Glutamatergic neuron (in vitro differentiated cells): ENCODE data around the gene UNC5C. TPM values are rescaled to one million over a fixed set of nuclear protein-coding genes. Genes with fewer than 3 reads are reported as not detected.

ENCODE experiments used
- DNase-seq: peaks from one replicate; pipeline ENCODE4 v3.0.0; 2022
- H3K27ac Mint-ChIP-seq: one replicate; pipeline ENCODE4 v1.8.0; 2020; ENCODE audit warnings: mild to moderate bottlenecking, mixed read lengths, inconsistent platforms; ENCODE audit not compliant: unreplicated experiment
- H3K27me3 Mint-ChIP-seq: one replicate; pipeline ENCODE4 v1.8.0; 2020; ENCODE audit warnings: mild to moderate bottlenecking, moderate library complexity, mixed read lengths, inconsistent platforms; ENCODE audit not compliant: unreplicated experiment
- H3K36me3 Mint-ChIP-seq: one replicate; pipeline ENCODE4 v1.8.0; 2020; ENCODE audit warnings: mild to moderate bottlenecking, mixed read lengths, inconsistent platforms; ENCODE audit not compliant: unreplicated experiment
- H3K4me1 Mint-ChIP-seq: one replicate; pipeline ENCODE4 v1.8.0; 2020; ENCODE audit warnings: mild to moderate bottlenecking, low read depth, mixed read lengths, inconsistent platforms; ENCODE audit not compliant: unreplicated experiment
- H3K4me3 Mint-ChIP-seq: one replicate; pipeline ENCODE4 v1.8.0; 2020; ENCODE audit warnings: mild to moderate bottlenecking, mixed read lengths, inconsistent platforms; ENCODE audit not compliant: unreplicated experiment
- H3K9me3 Mint-ChIP-seq: one replicate; pipeline ENCODE4 v1.8.0; 2020; ENCODE audit warnings: mild to moderate bottlenecking, moderate library complexity, mixed read lengths, inconsistent platforms; ENCODE audit not compliant: unreplicated experiment
- total RNA-seq: library from RNA; stranded (reverse); fragmentation: NEBNext Ultra II Directional; extraction: Animal tissue kit (Norgen Biotek cat#: 25700); gene quantifications from one replicate; pipeline ENCODE4 v1.2.1, GENCODE V29; 2021; ENCODE audit not compliant: unreplicated experiment
- TF ChIP-seq, protein P1 (sequence below): fragments of 200-600 bp; sonication (generic); IDR thresholded peaks from one replicate; pipeline ENCODE4 v1.5.0; 2021; ENCODE audit not compliant: partially characterized antibody, unreplicated experiment

UNC5C gene
- total RNA-seq, 1 donor from 2014 or later: 41.2 TPM

DNA sequence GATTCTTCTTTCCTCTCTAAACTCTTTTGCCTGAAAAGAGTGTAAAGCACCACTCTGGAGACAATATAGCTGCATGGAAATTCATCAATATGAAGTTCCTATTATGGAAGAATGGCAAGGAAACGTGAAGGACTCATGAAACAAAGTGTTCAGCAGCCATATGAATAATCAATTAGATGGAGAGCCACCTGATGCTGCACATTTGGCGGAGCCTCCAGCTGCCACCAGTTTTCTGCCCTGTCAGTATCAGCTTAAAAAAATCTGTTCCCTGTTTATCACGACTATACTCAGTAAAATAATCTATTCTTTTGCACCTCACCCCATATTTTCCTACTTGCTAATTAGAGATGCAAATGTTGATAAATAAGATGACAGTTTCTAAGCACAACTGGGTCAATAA lies 276.0 kb downstream of the UNC5C start:
- TF ChIP-seq, protein P1, sequence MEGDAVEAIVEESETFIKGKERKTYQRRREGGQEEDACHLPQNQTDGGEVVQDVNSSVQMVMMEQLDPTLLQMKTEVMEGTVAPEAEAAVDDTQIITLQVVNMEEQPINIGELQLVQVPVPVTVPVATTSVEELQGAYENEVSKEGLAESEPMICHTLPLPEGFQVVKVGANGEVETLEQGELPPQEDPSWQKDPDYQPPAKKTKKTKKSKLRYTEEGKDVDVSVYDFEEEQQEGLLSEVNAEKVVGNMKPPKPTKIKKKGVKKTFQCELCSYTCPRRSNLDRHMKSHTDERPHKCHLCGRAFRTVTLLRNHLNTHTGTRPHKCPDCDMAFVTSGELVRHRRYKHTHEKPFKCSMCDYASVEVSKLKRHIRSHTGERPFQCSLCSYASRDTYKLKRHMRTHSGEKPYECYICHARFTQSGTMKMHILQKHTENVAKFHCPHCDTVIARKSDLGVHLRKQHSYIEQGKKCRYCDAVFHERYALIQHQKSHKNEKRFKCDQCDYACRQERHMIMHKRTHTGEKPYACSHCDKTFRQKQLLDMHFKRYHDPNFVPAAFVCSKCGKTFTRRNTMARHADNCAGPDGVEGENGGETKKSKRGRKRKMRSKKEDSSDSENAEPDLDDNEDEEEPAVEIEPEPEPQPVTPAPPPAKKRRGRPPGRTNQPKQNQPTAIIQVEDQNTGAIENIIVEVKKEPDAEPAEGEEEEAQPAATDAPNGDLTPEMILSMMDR: no peak
- Mint-ChIP-seq H3K36me3 (peaks cover 5% of the 10 kb centered on the region), H3K27me3 (peaks cover 7% of the 10 kb centered on the region), H3K9me3 (peaks cover 17% of the 10 kb centered on the region), H3K27ac (peak overlapping the region; percentile 86), H3K4me3 (peak overlapping the region; percentile 72), H3K4me1 (peaks cover 52% of the 10 kb centered on the region)
- peak; percentile 47 for DNase-seq

DNA sequence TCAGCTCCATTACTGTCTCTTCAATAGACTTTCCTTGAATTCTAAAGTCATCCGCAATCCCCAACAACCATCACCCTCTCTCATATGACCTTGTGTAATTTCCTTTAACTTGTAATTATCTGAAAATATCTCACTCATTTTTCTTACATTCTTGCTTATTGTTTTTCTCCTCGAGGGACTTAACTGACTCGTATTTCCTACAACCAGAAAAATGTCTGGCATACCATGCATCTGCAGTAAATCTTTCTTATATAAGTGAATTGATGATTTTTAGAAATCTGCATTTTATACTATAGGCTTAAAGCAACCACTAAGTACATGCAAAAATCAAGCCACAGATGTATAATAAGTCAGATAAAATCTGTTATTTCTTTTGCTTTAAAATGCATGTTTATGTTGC lies 276.7 kb downstream of the UNC5C start:
- Mint-ChIP-seq H3K27ac (peak overlapping the region; percentile 86), H3K4me1 (peaks cover 48% of the 10 kb centered on the region), H3K4me3 (peak overlapping the region; percentile 4), H3K36me3 (peaks cover 5% of the 10 kb centered on the region), H3K27me3 (peaks cover 7% of the 10 kb centered on the region), H3K9me3 (peaks cover 17% of the 10 kb centered on the region)
- TF ChIP-seq, protein P1: no peak
- DNase-seq: no peak

DNA sequence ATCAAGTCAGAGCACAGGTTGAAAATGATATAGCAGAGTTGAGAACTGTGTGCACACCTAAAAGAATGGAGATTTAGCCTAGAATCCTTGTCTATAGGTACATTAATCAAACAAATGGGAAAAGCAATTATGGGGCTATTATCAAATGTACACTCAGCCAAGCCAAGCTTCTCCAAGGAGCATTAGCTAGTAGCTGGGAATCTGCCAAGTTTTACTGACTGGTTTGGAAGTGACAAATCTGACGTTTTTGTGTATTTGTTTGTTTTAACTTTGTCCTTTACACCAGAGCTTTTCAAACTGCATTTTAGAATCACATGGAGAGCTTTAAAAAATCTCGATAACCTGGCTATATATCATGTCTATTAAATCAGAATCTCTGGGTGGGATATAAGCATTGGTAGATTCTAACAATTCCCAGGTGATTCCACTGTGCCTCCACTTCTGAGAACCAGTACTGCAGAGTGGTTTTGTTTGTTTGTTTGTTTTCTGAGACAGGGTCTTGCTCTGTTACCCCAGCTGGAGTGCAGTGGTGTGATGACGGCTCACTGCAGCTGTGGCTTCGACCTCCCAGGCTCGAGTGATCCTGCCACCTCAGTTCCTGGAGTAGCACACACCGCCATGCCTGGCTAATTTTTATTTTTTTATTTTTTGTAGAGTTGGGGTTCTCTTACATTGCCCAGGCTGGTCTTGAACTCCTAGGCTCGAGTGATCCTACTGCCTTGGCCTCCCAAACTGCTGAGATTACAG lies 279.8 kb downstream of the UNC5C start:
- H3K27ac Mint-ChIP-seq: no peak overlapping the region
- DNase-seq: no peak

DNA sequence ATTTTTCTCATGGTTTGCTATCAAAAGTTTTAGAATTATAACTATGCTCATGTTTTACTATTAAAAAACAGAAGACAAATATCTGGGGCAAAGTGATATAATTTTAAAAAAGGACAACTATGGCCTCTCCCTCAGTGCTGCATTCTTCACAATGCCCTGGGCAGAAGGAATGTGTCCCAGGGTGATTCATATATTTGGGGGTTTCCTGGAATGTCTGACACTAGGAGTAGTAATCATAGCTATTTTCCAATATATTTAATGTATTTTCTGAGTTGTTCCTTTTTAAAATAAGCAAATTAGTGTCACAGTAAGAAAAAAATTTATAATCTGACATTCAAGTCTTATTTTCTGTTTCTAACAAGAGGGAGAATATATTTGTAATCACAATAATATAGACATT lies 281.7 kb downstream of the UNC5C start:
- no peak for DNase-seq
- peaks cover 4% of the 10 kb centered on the region for H3K27me3 Mint-ChIP-seq
- H3K36me3 Mint-ChIP-seq: peaks cover 5% of the 10 kb centered on the region
- TF ChIP-seq, protein P1: no peak
- peaks cover 11% of the 10 kb centered on the region for H3K4me1 Mint-ChIP-seq
- no peak overlapping the region for H3K27ac Mint-ChIP-seq
- H3K9me3 Mint-ChIP-seq: peaks cover 4% of the 10 kb centered on the region
- H3K4me3 Mint-ChIP-seq: no peak overlapping the region

More for the DNA sequence above, 279.8 kb downstream of the UNC5C start:
- H3K4me1 Mint-ChIP-seq: peaks cover 29% of the 10 kb centered on the region
- TF ChIP-seq, protein P1: no peak
- peaks cover 5% of the 10 kb centered on the region for H3K36me3 Mint-ChIP-seq
- no peak overlapping the region for H3K4me3 Mint-ChIP-seq
- peaks cover 4% of the 10 kb centered on the region for H3K27me3 Mint-ChIP-seq
- peaks cover 12% of the 10 kb centered on the region for H3K9me3 Mint-ChIP-seq

DNA sequence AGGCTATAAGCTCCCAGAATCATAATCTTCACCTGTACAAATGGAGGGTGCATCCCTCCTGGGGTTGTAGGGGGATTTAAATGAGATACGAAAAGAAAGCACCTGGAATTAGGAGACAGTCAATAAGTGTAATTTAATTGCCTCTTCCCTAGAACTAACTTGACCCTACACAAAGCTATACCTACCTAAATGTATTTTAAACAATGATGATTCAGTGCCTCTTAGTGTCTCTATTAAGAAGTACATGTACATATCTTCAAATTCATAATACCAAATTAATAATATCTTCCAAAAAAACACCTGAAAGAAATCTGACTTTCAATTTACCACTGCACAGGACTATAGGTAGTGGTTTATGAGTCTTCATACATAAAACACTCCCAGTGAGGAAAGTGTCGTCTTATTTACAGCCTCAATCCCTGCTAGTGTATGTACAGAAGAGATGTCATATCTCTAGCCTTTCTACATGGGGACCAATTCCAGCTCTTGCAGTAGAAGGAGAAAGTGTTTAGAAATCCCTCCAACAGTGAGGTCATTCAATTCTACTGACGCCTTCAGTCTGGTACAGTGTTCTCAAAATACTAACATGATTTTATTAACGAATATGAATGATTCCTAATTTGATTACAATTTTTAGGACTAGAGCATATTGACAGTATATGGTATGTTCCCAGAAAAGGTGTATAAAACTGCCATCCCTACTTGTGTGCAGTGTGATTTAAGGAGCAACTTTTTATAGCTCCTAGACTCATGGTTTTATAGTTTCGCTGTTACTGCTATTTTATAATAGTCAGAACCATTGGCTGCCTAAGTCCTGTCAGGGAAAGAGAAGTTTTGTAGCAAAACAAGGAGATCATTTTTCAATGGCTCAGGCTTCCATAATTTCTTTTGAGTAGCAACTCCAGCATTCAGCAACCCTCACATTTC lies 282.7 kb downstream of the UNC5C start:
- H3K27me3 Mint-ChIP-seq: no peaks in the 10 kb centered on the region
- H3K27ac Mint-ChIP-seq: no peak overlapping the region
- H3K9me3 Mint-ChIP-seq: peaks cover 2% of the 10 kb centered on the region
- DNase-seq: no peak
- peaks cover 4% of the 10 kb centered on the region for H3K4me1 Mint-ChIP-seq
- TF ChIP-seq, protein P1: no peak
- no peak overlapping the region for H3K4me3 Mint-ChIP-seq
- H3K36me3 Mint-ChIP-seq: no peaks in the 10 kb centered on the region
